Peyer's patch (tissue), 4 donors: Measurements from ENCODE around the gene CCDC38.

ENCODE experiments used
- CTCF ChIP-seq, 6 experiments: fragments of 450-650 bp in 4 of 6; fragments of 200-600 bp in 2 of 6; sonication (generic) in 1 of 6; IDR thresholded peaks; one replicate each; pipeline ENCODE4 v1.5.1; 2017 to 2019; ENCODE audit warnings: antibody characterized with exemption in 6 of 6, mild to moderate bottlenecking in 3 of 6, moderate library complexity in 1 of 6
- POLR2A ChIP-seq, 2 donors: fragments of 450-650 bp; IDR thresholded peaks; one replicate each; pipeline ENCODE4 v1.5.1; 2017; ENCODE audit warnings: antibody characterized with exemption in 2 of 2, mild to moderate bottlenecking in 2 of 2, moderate library complexity in 2 of 2

GRCh38 chr12:95984682-95985081 lies 42.3 kb upstream of the CCDC38 start:
- TF ChIP-seq CTCF (IDR thresholded peaks at IDR 0.05) (no peak), POLR2A (IDR thresholded peaks at IDR 0.05) (no peak)
